CD4-positive, alpha-beta T cell treated with Interleukin-15 for 4 hours (primary cell): ENCODE data around the gene URAD.

Source experiments
- DNase-seq: peaks from one replicate; pipeline ENCODE4 v3.0.0-alpha.2; 2020; ENCODE audit warnings: low spot score

Gene URAD

GRCh38 chr13:28000567-28000966, 12.1 kb upstream of the URAD start:
- DNase-seq = no peak

- DNase-seq = no peak
Observed at GRCh38 chr13:27997904-27998522, 9.5 kb upstream of the URAD start.

- no peak for DNase-seq
Observed at GRCh38 chr13:27991881-27992280, 3.4 kb upstream of the URAD start.

- DNase-seq = no peak
Observed at GRCh38 chr13:27985600-27985999, 2.9 kb downstream of the URAD start.

- DNase-seq = no peak
Observed at GRCh38 chr13:27982361-27982760, 6.1 kb downstream of the URAD start.

- no peak for DNase-seq
Observed at GRCh38 chr13:27981006-27981708, 7.3 kb downstream of the URAD start.

GRCh38 chr13:27980280-27980998, 8.1 kb downstream of the URAD start:
- DNase-seq = no peak

- no peak for DNase-seq
Observed at GRCh38 chr13:27979765-27980279, 8.7 kb downstream of the URAD start.

GRCh38 chr13:27979001-27979643, 9.4 kb downstream of the URAD start:
- no peak for DNase-seq

- DNase-seq = no peak
Observed at GRCh38 chr13:27978301-27978968, 10.1 kb downstream of the URAD start.

GRCh38 chr13:27977476-27978300, 10.8 kb downstream of the URAD start:
- no peak for DNase-seq

GRCh38 chr13:27976362-27977091, 12.0 kb downstream of the URAD start:
- no peak for DNase-seq

GRCh38 chr13:27975564-27976361, 12.7 kb downstream of the URAD start:
- DNase-seq = no peak

GRCh38 chr13:27973961-27974662, 14.4 kb downstream of the URAD start:
- no peak for DNase-seq

- DNase-seq = no peak
Observed at GRCh38 chr13:27973291-27973690, 15.2 kb downstream of the URAD start.

- no peak for DNase-seq
Observed at GRCh38 chr13:27972478-27972820, 16.0 kb downstream of the URAD start.

GRCh38 chr13:27971776-27972477, 16.6 kb downstream of the URAD start:
- DNase-seq = no peak

GRCh38 chr13:27971236-27971645, 17.3 kb downstream of the URAD start:
- DNase-seq = no peak
